ENCODE data around the gene PRSS27.
"Not testable (repeated sequence)": the region's sequence is repeated elsewhere in the genome, so short reads cannot be mapped to it uniquely, and the experiment has no call there.

Gene PRSS27

GRCh38 chr16:2670017-2670416 lies 50.0 kb downstream of the PRSS27 start:
- peak; percentile 73 to 75 for DNase-seq

GRCh38 chr16:2669587-2669986 lies 50.4 kb downstream of the PRSS27 start:
- not testable (repeated sequence) for DNase-seq

DNA sequence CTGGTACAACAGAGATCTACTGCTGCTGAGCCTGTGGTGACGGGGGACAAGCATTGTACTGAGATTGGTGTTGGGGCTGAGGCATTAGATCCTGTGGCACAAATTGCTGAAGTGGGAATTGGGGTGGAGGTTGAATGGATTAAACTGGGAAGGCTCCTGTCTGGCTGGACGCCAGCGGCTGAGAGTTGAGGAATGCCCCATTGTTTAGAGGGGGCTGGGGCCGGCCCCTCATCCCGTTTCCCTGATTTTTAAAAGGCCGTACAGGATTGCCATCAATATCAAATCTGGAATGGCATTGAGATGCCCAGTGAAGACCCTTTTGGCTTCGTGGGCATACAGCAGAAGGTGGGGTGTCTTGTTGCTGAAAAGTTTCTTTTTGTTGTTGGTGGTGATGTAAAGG lies 53.4 kb downstream of the PRSS27 start:
- not testable (repeated sequence) for DNase-seq

DNA sequence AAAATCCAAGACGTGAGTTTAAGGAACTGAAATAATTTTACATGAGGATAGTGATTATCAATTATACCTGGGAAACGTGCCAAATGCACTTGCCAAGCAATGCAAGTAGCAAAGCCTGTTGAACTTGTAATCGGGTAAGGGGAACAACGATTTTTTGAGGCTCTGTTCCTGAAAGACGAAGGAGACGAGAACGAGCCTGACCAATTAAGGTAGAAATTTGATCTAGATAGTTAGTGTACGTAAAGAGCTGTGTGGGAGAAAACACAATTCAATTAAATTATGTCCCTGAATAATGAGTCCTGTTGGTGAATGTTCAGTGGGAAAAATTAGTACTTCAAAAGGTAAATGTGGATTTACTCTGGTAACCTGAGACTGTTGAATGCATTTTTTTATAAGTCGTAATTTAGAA lies 55.4 kb downstream of the PRSS27 start:
- no peak for DNase-seq

DNA sequence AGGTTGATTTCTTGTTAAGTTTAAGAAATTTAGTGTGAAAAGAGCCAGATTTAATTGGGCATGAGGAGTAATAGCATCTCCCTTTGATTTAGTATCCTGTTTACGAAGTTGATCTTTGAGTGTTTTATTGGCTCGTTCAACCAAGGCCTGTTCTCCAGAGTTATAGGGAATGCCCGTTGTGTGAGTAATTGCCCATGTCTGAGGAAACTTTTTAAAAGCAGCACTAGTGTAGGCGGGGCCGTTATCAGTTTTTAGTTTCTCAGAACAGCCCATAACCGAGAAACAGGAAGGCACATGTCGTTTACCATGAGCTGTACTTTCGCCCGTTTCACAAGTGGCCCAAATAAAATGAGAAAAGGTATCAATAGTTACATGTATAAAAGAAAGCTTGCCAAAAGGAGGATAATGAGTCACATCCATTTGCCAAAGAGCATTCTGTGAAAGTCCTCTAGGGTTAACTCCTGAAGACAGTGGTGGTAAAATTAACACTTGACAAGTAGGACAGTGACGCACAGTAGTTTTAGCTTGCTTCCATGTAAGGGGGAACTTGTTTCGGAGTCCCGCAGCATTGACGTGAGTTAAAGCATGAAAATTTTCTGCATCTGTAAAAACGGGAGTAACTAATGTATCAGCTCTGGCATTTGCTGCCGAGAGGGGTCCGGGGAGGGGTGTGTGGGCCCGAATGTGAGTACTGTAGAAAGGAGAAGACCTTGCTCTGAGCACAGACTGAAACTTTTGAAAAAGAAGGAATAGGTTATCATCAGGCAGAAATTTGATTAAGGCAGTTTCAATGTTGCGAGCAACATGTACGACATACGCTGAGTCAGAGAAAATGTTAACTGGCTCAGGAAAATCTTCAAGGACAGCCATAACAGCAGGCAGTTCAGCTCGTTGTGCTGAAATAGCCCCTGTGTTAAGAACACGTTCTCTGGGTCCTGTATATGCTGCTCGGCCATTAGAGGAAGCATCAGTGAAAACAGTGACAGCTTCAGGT lies 56.2 kb downstream of the PRSS27 start:
- DNase-seq, result peak; percentile 40 to 69

All from stimulated activated CD4-positive, alpha-beta T cell treated with anti-CD3 and anti-CD28 coated beads, Interleukin-2, amount 100 ng/mL, for 24 hours (primary cell).